ENCODE measurements around the gene TGIF2. TPM values are rescaled to one million over a fixed set of nuclear protein-coding genes. Genes with fewer than 3 reads are reported as not detected.
A peak's percentile ranks its signal among the peaks of the same experiment; 100 is the strongest.

The TGIF2 gene
- total and polyA plus RNA-seq, 10 donors, result 13.6 to 38.2 (median 28.8) TPM

GRCh38 chr20:36565520-36565919 lies 7.9 kb upstream of the TGIF2 start:
- H3K36me3 ChIP-seq, result no peaks in the 10 kb centered on the region
- intact Hi-C loops (cut with DNase I; ENCODE audit: low total_unique reads), result no loop called here
- no peak for DNase-seq
- H3K9me3 ChIP-seq, result peaks cover 0 to 15% (median 12%) of the 10 kb centered on the region in 8 donors
- 92 to 97% (median 95%) methylated on average over 3 of the region's 3 CpGs for WGBS, 5 donors
- H3K4me3 ChIP-seq, result no peak overlapping the region
- no peaks in the 10 kb centered on the region for H3K27me3 ChIP-seq (replicated peaks in 1 of 7)
- peak overlapping the region in 2 of 8 donors; percentile 31 to 50 for H3K27ac ChIP-seq
- TF ChIP-seq, protein P1, sequence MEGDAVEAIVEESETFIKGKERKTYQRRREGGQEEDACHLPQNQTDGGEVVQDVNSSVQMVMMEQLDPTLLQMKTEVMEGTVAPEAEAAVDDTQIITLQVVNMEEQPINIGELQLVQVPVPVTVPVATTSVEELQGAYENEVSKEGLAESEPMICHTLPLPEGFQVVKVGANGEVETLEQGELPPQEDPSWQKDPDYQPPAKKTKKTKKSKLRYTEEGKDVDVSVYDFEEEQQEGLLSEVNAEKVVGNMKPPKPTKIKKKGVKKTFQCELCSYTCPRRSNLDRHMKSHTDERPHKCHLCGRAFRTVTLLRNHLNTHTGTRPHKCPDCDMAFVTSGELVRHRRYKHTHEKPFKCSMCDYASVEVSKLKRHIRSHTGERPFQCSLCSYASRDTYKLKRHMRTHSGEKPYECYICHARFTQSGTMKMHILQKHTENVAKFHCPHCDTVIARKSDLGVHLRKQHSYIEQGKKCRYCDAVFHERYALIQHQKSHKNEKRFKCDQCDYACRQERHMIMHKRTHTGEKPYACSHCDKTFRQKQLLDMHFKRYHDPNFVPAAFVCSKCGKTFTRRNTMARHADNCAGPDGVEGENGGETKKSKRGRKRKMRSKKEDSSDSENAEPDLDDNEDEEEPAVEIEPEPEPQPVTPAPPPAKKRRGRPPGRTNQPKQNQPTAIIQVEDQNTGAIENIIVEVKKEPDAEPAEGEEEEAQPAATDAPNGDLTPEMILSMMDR (IDR thresholded peaks at IDR 0.05 in 8 of 11, conservative IDR thresholded peaks at IDR 0.05 in 3 of 11), result no peak
- TF ChIP-seq POLR2A (IDR thresholded peaks at IDR 0.05) (no peak), POLR2AphosphoS5 (IDR thresholded peaks at IDR 0.05) (no peak)
- H3K4me1 ChIP-seq, result no peaks in the 10 kb centered on the region

DNA sequence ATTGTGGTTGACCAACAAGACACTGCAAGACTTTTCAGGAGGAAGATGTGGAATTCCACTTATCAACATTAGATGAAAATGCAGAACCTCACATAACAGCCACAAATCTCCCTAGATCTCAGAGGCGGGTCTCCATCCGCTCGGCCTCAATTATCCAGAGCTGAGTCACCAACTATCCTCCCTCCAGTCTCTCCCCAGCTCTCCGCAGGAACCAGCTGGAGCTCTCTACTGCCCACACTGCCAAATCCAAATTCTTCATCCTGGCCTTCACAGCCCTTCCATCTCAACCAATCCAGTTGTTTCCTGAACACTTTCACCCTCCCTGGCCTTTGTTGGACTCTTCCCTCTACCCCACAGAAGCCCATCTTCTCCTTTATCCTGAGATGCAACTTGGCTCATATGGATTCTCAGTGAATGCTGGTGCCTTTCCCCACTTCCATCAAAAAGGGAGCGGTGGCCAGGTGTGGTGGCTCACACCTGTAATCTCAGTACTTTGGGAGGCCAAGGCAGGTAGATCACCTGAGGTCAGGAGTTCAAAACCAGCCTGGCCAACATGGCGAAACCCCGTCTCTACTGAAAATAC lies 3.5 kb upstream of the TGIF2 start:
- DNase-seq, result no peak
- Histone ChIP-seq H3K4me1 (peaks cover under 1 to 23% (median 22%) of the 10 kb centered on the region in 6 donors), H3K27ac (peak overlapping the region in 1 of 8 donors; percentile 27), H3K9me3 (peaks cover 0 to 12% (median 11%) of the 10 kb centered on the region in 8 donors), H3K4me3 (no peak overlapping the region), H3K27me3 (replicated peaks in 1 of 7) (peaks cover 0 to 11% (median 0%) of the 10 kb centered on the region in 7 donors), H3K36me3 (no peaks in the 10 kb centered on the region)
- WGBS, 5 donors, result 75 to 89% (median 86%) methylated on average over 7 of the region's 7 CpGs
- no peak for TF ChIP-seq POLR2AphosphoS5 (IDR thresholded peaks at IDR 0.05)
- no peak for TF ChIP-seq POLR2A (IDR thresholded peaks at IDR 0.05)
- TF ChIP-seq, protein P1 (IDR thresholded peaks at IDR 0.05 in 8 of 11, conservative IDR thresholded peaks at IDR 0.05 in 3 of 11), result no peak
- intact Hi-C loops (cut with DNase I; ENCODE audit: low total_unique reads), result no loop called here

- H3K36me3 ChIP-seq, result peaks cover 0 to under 1% (median 0%) of the 10 kb centered on the region in 6 donors
- TF ChIP-seq, protein P1 (IDR thresholded peaks at IDR 0.05 in 8 of 11, conservative IDR thresholded peaks at IDR 0.05 in 3 of 11), result no peak
- TF ChIP-seq POLR2A (IDR thresholded peaks at IDR 0.05) (no peak), POLR2AphosphoS5 (IDR thresholded peaks at IDR 0.05) (no peak)
- peaks cover 10 to 42% (median 39%) of the 10 kb centered on the region in 6 donors for H3K4me1 ChIP-seq
- DNase-seq, result no peak
- 47 to 66% (median 57%) methylated on average over 17 of the region's 17 CpGs for WGBS, 5 donors
- intact Hi-C loops (cut with DNase I; ENCODE audit: low total_unique reads), result no loop called here
- H3K4me3 ChIP-seq, result peak overlapping the region in 1 of 8 donors; percentile 92
- H3K27ac ChIP-seq, result peak overlapping the region; percentile 91 to 97 (median 95)
- peaks cover 0 to 11% (median 0%) of the 10 kb centered on the region in 7 donors for H3K27me3 ChIP-seq (replicated peaks in 1 of 7)
- H3K9me3 ChIP-seq, result no peaks in the 10 kb centered on the region
These were observed 1.6 kb upstream of the TGIF2 start for GRCh38 chr20:36571564-36572504.

- peaks cover 10 to 49% (median 40%) of the 10 kb centered on the region in 6 donors for H3K4me1 ChIP-seq
- TF ChIP-seq POLR2A (IDR thresholded peaks at IDR 0.05) (no peak), POLR2AphosphoS5 (IDR thresholded peaks at IDR 0.05) (no peak)
- TF ChIP-seq, protein P1 (IDR thresholded peaks at IDR 0.05 in 8 of 11, conservative IDR thresholded peaks at IDR 0.05 in 3 of 11), result no peak
- H3K36me3 ChIP-seq, result peaks cover 0 to 9% (median 0%) of the 10 kb centered on the region in 6 donors
- no peaks in the 10 kb centered on the region for H3K9me3 ChIP-seq
- H3K27me3 ChIP-seq (replicated peaks in 1 of 7), result peaks cover 0 to 11% (median 0%) of the 10 kb centered on the region in 7 donors
- 4 to 12% (median 8%) methylated on average over 14 to 20 of the region's 20 CpGs for WGBS, 5 donors
- peak overlapping the region; percentile 91 to 97 (median 95) for H3K27ac ChIP-seq
- intact Hi-C loops (cut with DNase I; ENCODE audit: low total_unique reads), result no loop called here
- DNase-seq, result no peak
- H3K4me3 ChIP-seq, result peak overlapping the region; percentile 34 to 92 (median 80)
These were observed 695 bp upstream of the TGIF2 start for GRCh38 chr20:36572701-36573102.
